Measurements from ENCODE around the gene TTLL10.

The TTLL10 gene

DNA sequence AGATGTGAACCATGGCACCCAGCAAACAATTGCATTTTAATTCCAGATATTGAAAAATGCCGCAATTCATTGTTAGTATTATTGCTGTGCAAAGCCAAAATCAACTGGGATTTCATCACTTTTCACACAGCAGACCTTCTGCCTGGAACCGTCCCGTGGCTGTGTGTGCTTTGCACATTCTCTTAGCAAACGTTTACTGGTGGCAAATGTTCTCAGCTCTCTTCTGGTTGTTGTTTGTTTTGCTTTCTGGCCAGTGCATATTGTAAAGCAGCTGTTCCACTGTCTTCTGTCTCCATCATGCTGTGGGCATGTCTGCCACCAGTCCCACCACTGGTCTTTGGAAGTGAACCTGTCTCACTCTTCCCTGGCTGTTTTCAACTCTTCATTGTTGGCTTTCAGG is 19.8 kb upstream of the TTLL10 start:
- no peak for TF ChIP-seq CTCF (conservative IDR thresholded peaks at IDR 0.05; ENCODE audit: low read depth, low read length)
- peak; percentile 75 for DNase-seq (ENCODE audit: low read depth)

GRCh38 chr1:1155258-1155657 is 18.4 kb upstream of the TTLL10 start:
- H3K4me3 ChIP-seq (ENCODE audit: low read depth, low read length): no peak overlapping the region
- no peak for TF ChIP-seq CTCF (conservative IDR thresholded peaks at IDR 0.05; ENCODE audit: low read depth, low read length)
- DNase-seq (ENCODE audit: low read depth): no peak

More for the DNA sequence above, 19.8 kb upstream of the TTLL10 start:
- no peak overlapping the region for H3K4me3 ChIP-seq (ENCODE audit: low read depth, low read length)

DNA sequence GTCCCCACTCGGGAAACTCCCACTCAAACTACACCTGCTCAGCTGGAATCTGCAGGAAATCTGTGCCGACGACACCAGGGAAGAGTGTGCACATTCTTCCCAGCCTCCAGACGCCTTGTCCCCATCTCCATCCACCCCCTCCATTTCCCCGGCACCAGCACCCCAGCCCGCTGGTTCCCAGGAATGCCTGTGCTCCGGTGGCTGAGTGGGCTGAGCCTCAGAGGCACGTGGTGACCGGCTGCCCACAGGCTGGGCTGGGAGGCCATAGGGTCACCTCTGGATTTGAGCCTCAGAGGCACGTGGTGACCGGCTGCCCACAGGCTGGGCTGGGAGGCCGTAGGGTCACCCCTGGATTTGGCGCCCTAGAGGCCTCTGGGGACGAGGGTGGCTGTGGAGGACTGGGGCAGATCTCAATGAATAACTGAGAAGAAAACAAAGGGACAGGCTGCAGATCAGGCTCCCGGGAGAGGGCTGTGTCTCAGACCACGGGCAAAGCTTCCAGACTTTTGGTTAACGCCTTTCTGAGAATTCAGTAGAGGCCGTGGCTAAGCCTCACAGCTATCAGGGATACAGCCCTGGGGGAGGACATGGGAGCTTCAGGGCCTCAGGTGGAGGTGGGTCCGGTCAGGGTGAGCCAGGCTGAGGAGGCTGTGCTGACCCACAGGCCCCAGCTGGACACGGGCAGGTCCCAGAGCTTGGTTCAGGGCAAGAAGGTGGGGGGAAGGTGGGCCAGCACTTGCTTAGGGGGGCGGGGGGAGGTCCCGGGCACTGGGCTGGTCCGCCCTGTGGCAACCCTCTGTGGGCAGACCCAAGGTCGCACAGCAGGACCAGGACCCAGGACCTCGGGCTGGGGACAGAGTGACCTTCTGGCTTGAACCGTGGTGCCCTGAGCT is 17.3 kb upstream of the TTLL10 start:
- no peak for TF ChIP-seq CTCF (conservative IDR thresholded peaks at IDR 0.05; ENCODE audit: low read depth, low read length)
- H3K4me3 ChIP-seq (ENCODE audit: low read depth, low read length): no peak overlapping the region
- no peak for DNase-seq (ENCODE audit: low read depth)

DNA sequence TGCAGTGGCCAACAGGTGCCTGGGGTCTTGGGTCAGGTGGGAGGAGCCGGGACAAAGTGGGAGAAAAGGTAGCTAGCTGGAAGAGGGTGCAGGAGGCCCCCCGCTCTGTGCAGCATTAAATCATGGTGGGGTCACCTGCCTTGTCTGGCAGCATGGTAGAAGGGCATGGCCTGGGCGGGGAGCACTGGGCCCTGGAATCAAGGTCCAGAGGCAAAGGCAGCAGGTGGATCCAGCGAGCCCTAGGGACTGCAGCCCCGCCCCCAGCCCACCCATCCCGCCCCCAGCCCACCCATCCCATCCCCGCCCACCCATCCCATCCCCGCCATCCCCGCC is 16.7 kb upstream of the TTLL10 start:
- DNase-seq (ENCODE audit: low read depth): no peak
- TF ChIP-seq CTCF (conservative IDR thresholded peaks at IDR 0.05; ENCODE audit: low read depth, low read length): no peak
- H3K4me3 ChIP-seq (ENCODE audit: low read depth, low read length): no peak overlapping the region

DNA sequence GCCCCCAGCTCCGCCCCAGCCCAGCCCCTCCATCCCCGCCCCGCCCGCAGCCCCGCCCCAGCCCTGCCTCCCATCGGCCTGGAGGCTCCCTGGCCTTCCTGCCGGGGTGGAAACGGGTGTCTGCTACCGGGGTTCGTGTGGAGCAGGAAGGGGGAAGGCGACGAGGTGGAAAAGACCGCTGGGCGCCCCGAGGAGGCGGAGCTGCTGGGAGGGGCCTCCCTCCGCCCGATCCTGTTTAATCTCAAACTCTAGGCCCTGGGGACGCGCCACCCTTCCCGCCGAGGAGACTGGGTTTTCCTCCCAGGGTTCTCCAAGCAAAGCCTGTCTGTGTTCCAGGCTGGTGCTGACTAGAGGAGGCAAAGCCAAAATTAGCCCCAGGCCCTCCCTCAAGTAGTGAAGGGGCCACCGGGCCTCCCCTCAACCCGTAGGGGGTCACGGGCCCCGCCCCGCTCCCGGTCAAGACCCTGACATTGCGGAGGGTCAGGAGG is 16.2 kb upstream of the TTLL10 start:
- peak overlapping the region; percentile 59 for H3K4me3 ChIP-seq (ENCODE audit: low read depth, low read length)
- DNase-seq (ENCODE audit: low read depth): peak; percentile 88
- TF ChIP-seq CTCF (conservative IDR thresholded peaks at IDR 0.05; ENCODE audit: low read depth, low read length): no peak

DNA sequence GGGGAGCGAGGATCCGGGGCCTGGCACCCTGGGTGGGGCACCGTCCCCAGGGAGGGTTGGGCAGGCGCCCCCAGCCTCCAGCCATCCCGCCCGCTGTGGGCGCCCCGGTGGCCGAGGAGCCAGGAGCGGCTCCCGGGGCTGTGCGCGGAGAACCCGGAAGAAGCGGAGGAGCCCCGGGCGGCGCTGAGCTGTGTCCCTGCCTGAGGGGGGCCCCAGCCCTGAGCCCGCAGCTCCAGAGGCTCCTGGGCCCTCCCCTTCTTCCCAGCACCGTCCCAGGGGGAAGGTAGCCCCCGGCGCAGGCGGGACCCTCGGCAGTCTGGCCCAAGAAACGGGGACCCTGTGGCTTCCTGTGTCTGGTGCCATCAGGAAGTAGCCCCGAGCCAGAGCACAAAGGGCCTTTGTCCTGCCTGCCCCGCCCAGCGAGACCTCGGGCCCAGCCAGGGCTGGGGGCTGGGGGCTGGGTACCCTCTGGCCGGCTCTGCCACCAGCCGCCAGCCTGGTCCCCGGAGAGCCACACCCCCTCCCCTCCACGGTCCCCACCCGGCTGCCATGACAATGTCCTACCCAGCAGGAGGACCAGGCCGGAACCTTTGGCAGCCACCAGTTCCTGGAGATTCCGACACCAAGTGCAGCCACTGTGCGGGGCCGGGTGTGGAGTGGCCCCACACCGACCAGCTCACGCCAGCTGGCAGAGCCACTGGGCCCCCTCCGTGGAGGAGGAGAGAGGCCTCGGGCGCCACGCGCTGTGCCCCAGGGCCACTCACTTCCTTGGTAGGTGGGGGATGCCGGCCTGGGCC is 15.6 kb upstream of the TTLL10 start:
- H3K4me3 ChIP-seq (ENCODE audit: low read depth, low read length): peak overlapping the region; percentile 59
- TF ChIP-seq CTCF (conservative IDR thresholded peaks at IDR 0.05; ENCODE audit: low read depth, low read length): no peak
- DNase-seq (ENCODE audit: low read depth): peak; percentile 16

Data from choroid plexus epithelial cell (primary cell).